RWPE2 (cell line): ENCODE measurements around the gene SPRTN.

Experiments
- ATAC-seq: fragments of 200-7000 bp; cut with Tn5 transposase; 3 replicates; pipeline ENCODE4 v1.9.1; 2021; ENCODE audit warnings: low read depth
- DNase-seq: peaks from one replicate; pipeline ENCODE4 v3.0.0-alpha.2; 2020; ENCODE audit warnings: low spot score
- H3K27ac ChIP-seq: fragments of 450-650 bp; 2 replicates; pipeline ENCODE4 v1.5.1; 2017; ENCODE audit warnings: mild to moderate bottlenecking; ENCODE audit not compliant: poor library complexity, severe bottlenecking
- H3K27me3 ChIP-seq: fragments of 250-450 bp; sonication (Bioruptor Pico); 2 replicates; pipeline ENCODE4 v1.5.1; 2021; ENCODE audit warnings: mild to moderate bottlenecking, moderate library complexity; ENCODE audit not compliant: insufficient read depth, poor library complexity, severe bottlenecking
- H3K36me3 ChIP-seq: fragments of 250-450 bp; sonication (Bioruptor Pico); 2 replicates; pipeline ENCODE4 v1.5.1; 2020; ENCODE audit warnings: low read depth, mild to moderate bottlenecking, moderate library complexity
- H3K4me1 ChIP-seq: fragments of 250-450 bp; sonication (Bioruptor Pico); 2 replicates; pipeline ENCODE4 v1.5.1; 2021; ENCODE audit warnings: mild to moderate bottlenecking, moderate library complexity; ENCODE audit not compliant: insufficient read depth, poor library complexity, severe bottlenecking
- H3K4me3 ChIP-seq: fragments of 250-450 bp; sonication (Bioruptor Pico); 2 replicates; pipeline ENCODE4 v1.5.1; 2021; ENCODE audit warnings: mild to moderate bottlenecking, moderate library complexity; ENCODE audit not compliant: severe bottlenecking
- H3K9me3 ChIP-seq: fragments of 250-450 bp; sonication (Bioruptor Pico); 2 replicates; pipeline ENCODE4 v1.5.1; 2021; ENCODE audit warnings: mild to moderate bottlenecking, moderate library complexity; ENCODE audit not compliant: severe bottlenecking
- CTCF ChIP-seq: fragments of 450-650 bp; IDR thresholded peaks from one replicate; pipeline ENCODE4 v1.5.1; 2017; ENCODE audit warnings: mild to moderate bottlenecking, moderate library complexity; ENCODE audit not compliant: poor library complexity, severe bottlenecking

The SPRTN gene

GRCh38 chr1:231387770-231388669 lies 49.9 kb downstream of the SPRTN start:
- ATAC-seq: peak; percentile 55; the same call in 2 of the 3 replicates
- H3K9me3 ChIP-seq: no peaks in the 10 kb centered on the region
- H3K4me3 ChIP-seq: no peak overlapping the region
- H3K27ac ChIP-seq: peak overlapping the region; percentile 80
- DNase-seq: no peak
- no peaks in the 10 kb centered on the region for H3K27me3 ChIP-seq
- TF ChIP-seq CTCF: no peak
- H3K4me1 ChIP-seq: peaks cover 47% of the 10 kb centered on the region
- H3K36me3 ChIP-seq: no peaks in the 10 kb centered on the region

GRCh38 chr1:231390071-231390470 lies 52.0 kb downstream of the SPRTN start:
- DNase-seq: no peak
- ATAC-seq: peak; percentile 70
- H3K36me3 ChIP-seq: no peaks in the 10 kb centered on the region
- peaks cover 38% of the 10 kb centered on the region for H3K4me1 ChIP-seq
- no peak for TF ChIP-seq CTCF
- H3K27me3 ChIP-seq: no peaks in the 10 kb centered on the region
- no peaks in the 10 kb centered on the region for H3K9me3 ChIP-seq
- H3K4me3 ChIP-seq: no peak overlapping the region
- H3K27ac ChIP-seq: peak overlapping the region; percentile 80

- Histone ChIP-seq H3K9me3 (no peaks in the 10 kb centered on the region), H3K4me1 (peaks cover 44% of the 10 kb centered on the region), H3K36me3 (no peaks in the 10 kb centered on the region), H3K4me3 (no peak overlapping the region), H3K27me3 (no peaks in the 10 kb centered on the region), H3K27ac (no peak overlapping the region)
- DNase-seq (no peak), ATAC-seq (no peak)
- TF ChIP-seq CTCF: no peak
Measured at GRCh38 chr1:231392389-231393131, 54.5 kb downstream of the SPRTN start.

- DNase-seq (no peak), ATAC-seq (no peak)
- no peaks in the 10 kb centered on the region for H3K36me3 ChIP-seq
- H3K27ac ChIP-seq: peak overlapping the region; percentile 94
- no peaks in the 10 kb centered on the region for H3K27me3 ChIP-seq
- TF ChIP-seq CTCF: no peak
- H3K4me3 ChIP-seq: no peak overlapping the region
- no peaks in the 10 kb centered on the region for H3K9me3 ChIP-seq
- peaks cover 34% of the 10 kb centered on the region for H3K4me1 ChIP-seq
Measured at GRCh38 chr1:231393668-231394067, 55.6 kb downstream of the SPRTN start.
